ENCODE results near the gene CCNL2. TPM values are rescaled to one million over a fixed set of nuclear protein-coding genes. Genes with fewer than 3 reads are reported as not detected.
A peak's percentile ranks its signal among the peaks of the same experiment; 100 is the strongest.
"Not testable (repeated sequence)": the region's sequence is repeated elsewhere in the genome, so short reads cannot be mapped to it uniquely, and the experiment has no call there.

Gene CCNL2
- total RNA-seq, 4 donors from 2014 or later = 167 to 307 (median 215) TPM

GRCh38 chr1:1415751-1416150, 16.6 kb upstream of the CCNL2 start:
- peaks cover 0 to 5% of the 10 kb centered on the region in 2 donors for H3K4me1 ChIP-seq
- 68 to 77% methylated on average over 13 of the region's 13 CpGs for WGBS, 2 donors
- TF ChIP-seq CTCF (IDR thresholded peaks at IDR 0.05) = no peak
- TF ChIP-seq POLR2A (IDR thresholded peaks at IDR 0.05) = no peak
- DNase-seq = no peak
- intact Hi-C loops (cut with DNase I) = no loop called here
- no peak overlapping the region for H3K27ac ChIP-seq
- H3K36me3 ChIP-seq = no peaks in the 10 kb centered on the region
- no peak overlapping the region for H3K4me3 ChIP-seq (replicated peaks in 1 of 3)
- H3K9me3 ChIP-seq = no peaks in the 10 kb centered on the region
- no peaks in the 10 kb centered on the region for H3K27me3 ChIP-seq

DNA sequence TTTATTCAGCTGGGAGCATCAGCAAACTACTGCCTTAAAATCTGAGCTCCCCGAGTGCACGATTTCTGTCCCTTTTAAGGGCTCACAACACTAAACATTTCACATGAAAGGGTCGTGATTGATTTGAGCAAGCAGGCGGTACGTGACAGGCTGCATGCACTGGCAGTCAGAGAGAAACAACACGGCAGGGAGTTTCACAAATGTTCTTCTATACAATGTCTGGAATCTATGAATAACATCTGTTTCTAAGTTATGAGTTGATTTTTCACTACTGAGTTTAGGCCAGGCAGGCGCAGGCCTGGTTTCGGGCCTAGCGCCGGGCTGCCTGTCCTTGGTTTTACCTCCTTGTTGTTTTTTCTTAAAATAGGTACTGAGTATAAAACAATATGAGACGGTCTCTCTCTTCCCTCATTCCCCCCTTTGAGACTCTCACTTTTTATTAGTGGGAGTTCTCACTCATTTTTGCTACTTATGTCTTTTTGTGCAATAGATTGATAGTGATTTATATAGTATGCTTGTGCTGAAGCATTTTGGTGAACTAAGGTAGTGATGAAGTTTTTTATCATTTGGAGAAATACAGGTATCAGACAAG, 13.3 kb upstream of the CCNL2 start:
- H3K4me3 ChIP-seq (replicated peaks in 1 of 3); intact Hi-C loops (cut with DNase I); H3K36me3 ChIP-seq; DNase-seq; H3K27me3 ChIP-seq; H3K9me3 ChIP-seq; H3K27ac ChIP-seq: not testable (repeated sequence)
- WGBS, 2 donors = 92 to 95% methylated on average over 11 of the region's 11 CpGs
- peaks cover 12 to 15% of the 10 kb centered on the region in 2 donors for H3K4me1 ChIP-seq

DNA sequence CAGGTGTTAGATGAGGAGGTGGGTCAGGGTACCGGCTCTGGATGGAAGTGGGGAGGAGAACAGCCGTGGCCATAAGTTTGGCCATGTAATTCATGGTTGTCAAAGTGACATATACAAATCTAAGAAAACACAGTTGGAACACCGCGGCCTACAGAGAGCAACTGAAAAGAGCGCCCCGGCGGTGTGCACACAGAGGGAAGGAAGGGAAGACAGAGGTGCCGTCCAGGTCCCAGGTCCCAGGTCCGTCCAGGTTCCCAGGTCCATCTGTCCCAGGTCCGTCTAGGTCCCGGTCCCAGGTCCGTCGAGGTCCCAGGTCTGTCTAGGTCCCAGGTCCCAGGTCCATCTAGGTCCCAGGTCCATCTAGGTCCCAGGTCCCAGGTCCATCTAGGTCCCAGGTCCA, 12.5 kb upstream of the CCNL2 start:
- Histone ChIP-seq H3K4me3 (replicated peaks in 1 of 3) (no peak overlapping the region), H3K27ac (no peak overlapping the region), H3K4me1 (peaks cover 13 to 15% of the 10 kb centered on the region in 2 donors), H3K36me3 (no peaks in the 10 kb centered on the region), H3K9me3 (no peaks in the 10 kb centered on the region), H3K27me3 (no peaks in the 10 kb centered on the region)
- DNase-seq = no peak
- WGBS, 2 donors = 94 to 95% methylated on average over 10 to 13 of the region's 13 CpGs
- TF ChIP-seq CTCF (IDR thresholded peaks at IDR 0.05) (no peak), POLR2A (IDR thresholded peaks at IDR 0.05) (no peak)
- intact Hi-C loops (cut with DNase I) = no loop called here

DNA sequence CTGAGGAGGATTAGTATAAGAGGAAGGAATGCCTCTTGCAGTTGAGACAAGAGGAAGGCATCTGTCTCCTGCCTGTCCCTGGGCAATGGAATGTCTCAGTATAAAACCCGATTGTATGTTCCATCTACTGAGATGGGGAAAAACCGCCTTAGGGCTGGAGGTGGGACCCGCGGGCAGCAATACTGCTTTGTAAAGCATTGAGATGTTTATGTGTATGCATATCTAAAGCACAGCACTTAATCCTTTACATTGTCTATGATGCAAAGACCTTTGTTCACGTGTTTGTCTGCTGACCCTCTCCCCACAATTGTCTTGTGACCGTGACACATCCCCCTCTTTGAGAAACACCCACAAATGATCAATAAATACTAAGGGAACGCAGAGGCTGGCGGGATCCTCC, 11.1 kb upstream of the CCNL2 start:
- WGBS, 2 donors = 61 to 65% methylated on average over 8 of the region's 8 CpGs
- H3K4me3 ChIP-seq (replicated peaks in 1 of 3); H3K27ac ChIP-seq; intact Hi-C loops (cut with DNase I); H3K9me3 ChIP-seq; H3K27me3 ChIP-seq; H3K36me3 ChIP-seq; DNase-seq: not testable (repeated sequence)
- peaks cover 22 to 28% of the 10 kb centered on the region in 2 donors for H3K4me1 ChIP-seq

GRCh38 chr1:1407636-1408318, 8.6 kb upstream of the CCNL2 start:
- peaks cover 11 to 19% of the 10 kb centered on the region in 2 donors for H3K36me3 ChIP-seq
- WGBS, 2 donors = 13 to 15% methylated on average over 25 to 34 of the region's 41 CpGs
- H3K4me1 ChIP-seq = peaks cover 22 to 29% of the 10 kb centered on the region in 2 donors
- intact Hi-C loops (cut with DNase I) = loop anchor here (5.0 kb wide), 1 partner anchor 35 kb away; no protein-coding TSS in a partner anchor
- H3K4me3 ChIP-seq (replicated peaks in 1 of 3) = peak overlapping the region; percentile 92 to 98 (median 96)
- TF ChIP-seq CTCF (IDR thresholded peaks at IDR 0.05) (no peak), POLR2A (IDR thresholded peaks at IDR 0.05) (no peak)
- no peaks in the 10 kb centered on the region for H3K9me3 ChIP-seq
- DNase-seq = peak; percentile 51 to 53
- H3K27ac ChIP-seq = peak overlapping the region; percentile 68 to 75 (median 75)
- no peaks in the 10 kb centered on the region for H3K27me3 ChIP-seq
